Transverse colon (tissue), 3 donors: ENCODE results near the gene USP22.

Experiments used
- CTCF ChIP-seq, 5 experiments: fragments of 200-600 bp in 3 of 5; fragments of 450-650 bp in 2 of 5; sonication (generic) in 3 of 5; IDR thresholded peaks; 1 replicate in 2 of 5; 2 replicates in 3 of 5; pipeline ENCODE4 v1.5.1; 2016 to 2017; ENCODE audit warnings: antibody characterized with exemption in 5 of 5, inconsistent platforms in 3 of 5, mild to moderate bottlenecking in 2 of 5, moderate library complexity in 1 of 5
- EP300 ChIP-seq: sonication (generic); formaldehyde crosslinking; IDR thresholded peaks from one replicate; pipeline ENCODE4 v1.6.1; 2017; ENCODE audit warnings: antibody characterized with exemption, low read depth
- POLR2A ChIP-seq: fragments of 450-650 bp; IDR thresholded peaks from one replicate; pipeline ENCODE4 v1.6.1; 2016; ENCODE audit warnings: antibody characterized with exemption, mild to moderate bottlenecking, moderate library complexity

- TF ChIP-seq CTCF (IDR thresholded peaks at IDR 0.05) (no peak), POLR2A (no peak), EP300 (no peak)
These were observed 44.9 kb downstream of the USP22 start for GRCh38 chr17:20997711-20998570.
